Glomerular visceral epithelial cell (primary cell): ENCODE measurements around the gene UTP4.

Experiments
- DNase-seq: peaks from one replicate; pipeline ENCODE4 v3.0.0-alpha.2; 2016; ENCODE audit errors: extremely low spot score

The UTP4 gene

DNA sequence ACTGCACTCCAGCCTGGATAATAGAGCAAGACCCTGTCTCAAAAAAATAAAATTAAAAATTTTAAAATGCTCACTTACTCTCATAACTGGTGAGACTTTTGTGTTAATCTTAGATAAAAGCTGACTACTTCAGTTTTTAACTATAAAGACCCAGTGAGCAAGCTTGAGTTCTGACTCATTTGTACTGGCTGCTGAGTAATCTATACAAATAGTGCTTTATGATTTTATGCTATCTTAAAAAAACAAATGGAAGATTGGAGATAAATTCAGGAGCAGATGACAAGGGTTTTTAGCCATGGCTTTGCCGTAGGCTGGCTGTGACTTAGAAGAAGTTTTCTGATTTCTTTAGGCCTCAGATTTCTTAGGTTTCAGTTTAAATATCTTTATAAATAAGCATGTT, 85.0 kb downstream of the UTP4 start:
- DNase-seq: peak; percentile 7
